Esophagus squamous epithelium (tissue), 4 donors: Measurements from ENCODE around the gene HIPK2.

Source experiments
- POLR2A ChIP-seq, 4 donors: fragments of 450-650 bp; IDR thresholded peaks; one replicate each; pipeline ENCODE4 v1.6.1; 2017; ENCODE audit warnings: antibody characterized with exemption in 4 of 4, mild to moderate bottlenecking in 4 of 4, moderate library complexity in 3 of 4
- TF ChIP-seq, protein P1 (sequence below), 6 experiments: fragments of 450-650 bp in 4 of 6; fragments of 200-600 bp in 2 of 6; sonication (generic) in 2 of 6; IDR thresholded peaks; one replicate each; pipeline ENCODE4 v1.5.1; 2016 to 2019; ENCODE audit warnings: antibody characterized with exemption in 6 of 6, mild to moderate bottlenecking in 4 of 6, moderate library complexity in 4 of 6

DNA sequence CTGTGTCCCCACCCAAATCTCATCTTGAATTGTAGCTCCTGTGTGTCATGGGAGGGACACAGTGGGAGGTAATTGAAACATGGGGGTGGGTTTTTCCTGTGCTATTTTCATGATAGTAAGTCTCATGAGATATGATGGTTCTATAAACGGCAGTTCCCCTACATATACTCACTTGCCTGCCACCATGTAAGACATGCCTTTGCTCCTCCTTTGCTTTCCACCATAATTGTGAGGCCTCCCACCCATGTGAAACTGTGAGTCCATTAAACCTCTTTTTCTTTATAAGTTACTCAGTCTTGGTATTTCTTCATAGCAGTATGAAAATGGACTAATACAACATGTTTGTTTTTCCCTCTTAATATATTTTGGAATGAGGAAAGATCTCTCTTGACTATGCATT is 26.8 kb upstream of the HIPK2 start:
- TF ChIP-seq, protein P1, sequence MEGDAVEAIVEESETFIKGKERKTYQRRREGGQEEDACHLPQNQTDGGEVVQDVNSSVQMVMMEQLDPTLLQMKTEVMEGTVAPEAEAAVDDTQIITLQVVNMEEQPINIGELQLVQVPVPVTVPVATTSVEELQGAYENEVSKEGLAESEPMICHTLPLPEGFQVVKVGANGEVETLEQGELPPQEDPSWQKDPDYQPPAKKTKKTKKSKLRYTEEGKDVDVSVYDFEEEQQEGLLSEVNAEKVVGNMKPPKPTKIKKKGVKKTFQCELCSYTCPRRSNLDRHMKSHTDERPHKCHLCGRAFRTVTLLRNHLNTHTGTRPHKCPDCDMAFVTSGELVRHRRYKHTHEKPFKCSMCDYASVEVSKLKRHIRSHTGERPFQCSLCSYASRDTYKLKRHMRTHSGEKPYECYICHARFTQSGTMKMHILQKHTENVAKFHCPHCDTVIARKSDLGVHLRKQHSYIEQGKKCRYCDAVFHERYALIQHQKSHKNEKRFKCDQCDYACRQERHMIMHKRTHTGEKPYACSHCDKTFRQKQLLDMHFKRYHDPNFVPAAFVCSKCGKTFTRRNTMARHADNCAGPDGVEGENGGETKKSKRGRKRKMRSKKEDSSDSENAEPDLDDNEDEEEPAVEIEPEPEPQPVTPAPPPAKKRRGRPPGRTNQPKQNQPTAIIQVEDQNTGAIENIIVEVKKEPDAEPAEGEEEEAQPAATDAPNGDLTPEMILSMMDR (IDR thresholded peaks at IDR 0.05) = no peak
- no peak for TF ChIP-seq POLR2A (IDR thresholded peaks at IDR 0.05)
